GM23248 (cell line): ENCODE results near the gene FRMD7.

ENCODE experiments used
- EZH2 ChIP-seq: fragments of 200-600 bp; sonication (generic); IDR thresholded peaks from 2 replicates; pipeline ENCODE4 v1.6.1; 2018; ENCODE audit warnings: antibody characterized with exemption, mild to moderate bottlenecking; ENCODE audit not compliant: insufficient read depth, poor library complexity, severe bottlenecking
- EZH2phosphoT487 ChIP-seq: fragments of 200-600 bp; sonication (generic); IDR thresholded peaks from 2 replicates; pipeline ENCODE4 v1.6.1; 2018; ENCODE audit warnings: antibody characterized with exemption, moderate library complexity, mild to moderate bottlenecking, low read depth; ENCODE audit not compliant: insufficient read depth

GRCh38 chrX:132169554-132169953 is 41.7 kb upstream of the FRMD7 start:
- no peak for TF ChIP-seq EZH2
- no peak for TF ChIP-seq EZH2phosphoT487
